K562 (cell line): ENCODE data around the gene SS18L1. TPM values are rescaled to one million over a fixed set of nuclear protein-coding genes. Genes with fewer than 3 reads are reported as not detected.

ENCODE experiments used
- ATAC-seq: fragments of 200-7000 bp; cut with Tn5 transposase; 3 replicates; pipeline ENCODE4 v1.9.1; 2020; ENCODE audit warnings: moderate library complexity
- BruUV-seq: library from RNA; stranded (reverse); fragments of 400-500 nt; replicated peaks from 2 replicates; lab custom pipeline; 2021; lab: Mats Ljungman, UMichigan
- CTCF ChIA-PET: fragments of 300-600 bp; formaldehyde crosslinking; extraction: SDS; loops from one replicate; lab custom pipeline; 2021; ENCODE audit warnings: low intra/inter-chr PET ratio; lab: Yijun Ruan, JAX
- POLR2A ChIA-PET: fragments of 300-600, 350-650 bp; sonication (Branson Sonifier 250); formaldehyde crosslinking; extraction: SDS; loops from one replicate; lab custom pipeline; 2021; ENCODE audit warnings: antibody characterized with exemption, inconsistent platforms; lab: Yijun Ruan, JAX
- DNase-seq, 4 experiments: peaks; one replicate each; pipeline versions ENCODE4 v3.0.0 to v3.0.0-alpha.2; 2011 to 2018; ENCODE audit warnings: low spot score in 3 of 4, mixed read lengths in 3 of 4; ENCODE audit errors: extremely low read depth in 1 of 4
- FAIRE-seq: peaks from 2 replicates; lab custom pipeline; 2011; peaks lifted over from hg19 to GRCh38; lab: Jason Lieb, UNC
- H2AFZ ChIP-seq: 2 replicates; pipeline ENCODE4 v1.6.0; 2011; ENCODE audit warnings: low read depth, low read length, control low read depth, inconsistent platforms
- H3K27ac ChIP-seq: fragments of 200-600 bp; 3 replicates; pipeline ENCODE4 v1.8.0; 2011; ENCODE audit warnings: low read depth, mild to moderate bottlenecking, control low read depth, inconsistent platforms, low read length, moderate library complexity, mixed read lengths; ENCODE audit errors: extremely low read depth
- H3K27me3 ChIP-seq, 2 experiments: fragments of 300-600 bp in 1 of 2; 2 replicates in 1 of 2; 3 replicates in 1 of 2; pipeline versions ENCODE4 v1.6.0 to v1.8.0; 2011; ENCODE audit warnings: inconsistent platforms in 2 of 2, low read length in 2 of 2, mild to moderate bottlenecking in 1 of 2, mixed read lengths in 1 of 2, moderate library complexity in 1 of 2; ENCODE audit not compliant: control insufficient read depth in 2 of 2, insufficient read depth in 2 of 2
- H3K36me3 ChIP-seq: fragments of 300-600 bp; 3 replicates; pipeline ENCODE4 v1.8.0; 2011; ENCODE audit warnings: mild to moderate bottlenecking, low read length, inconsistent platforms; ENCODE audit not compliant: control insufficient read depth, insufficient read depth
- H3K4me1 ChIP-seq, 2 experiments: fragments of 200-600 bp in 1 of 2; replicated peaks in 1 of 2; 2 replicates in 1 of 2; 3 replicates in 1 of 2; pipeline versions ENCODE4 v1.5.1 to v1.8.0; 2011; ENCODE audit warnings: inconsistent platforms in 2 of 2, low read length in 2 of 2, mild to moderate bottlenecking in 1 of 2, mixed read lengths in 1 of 2, moderate library complexity in 1 of 2; ENCODE audit not compliant: control insufficient read depth in 2 of 2, insufficient read depth in 2 of 2
- H3K4me2 ChIP-seq: 2 replicates; pipeline ENCODE4 v1.6.1; 2011; ENCODE audit warnings: low read length, control low read depth, inconsistent platforms, mixed read lengths; ENCODE audit not compliant: insufficient read depth
- H3K4me3 ChIP-seq: fragments of 200-600 bp; sonication (generic), shearing (Covaris generic); 2 replicates; pipeline ENCODE4 v1.5.1; 2016; ENCODE audit warnings: control low read depth, inconsistent platforms
- H3K79me2 ChIP-seq: fragments of 200-600 bp; 3 replicates; pipeline ENCODE4 v1.8.0; 2011; ENCODE audit warnings: low read length, inconsistent platforms; ENCODE audit not compliant: control insufficient read depth, insufficient read depth
- H3K9ac ChIP-seq, 2 experiments: 2 replicates each; pipeline versions ENCODE4 v1.6.0 to v1.6.1; 2011; ENCODE audit warnings: low read depth in 2 of 2, low read length in 2 of 2, control low read depth in 1 of 2, inconsistent platforms in 1 of 2, mild to moderate bottlenecking in 1 of 2, mixed read lengths in 1 of 2; ENCODE audit not compliant: insufficient read depth in 1 of 2
- H3K9me1 ChIP-seq: one replicate; pipeline ENCODE4 v1.6.0; 2011; ENCODE audit warnings: inconsistent platforms, mild to moderate bottlenecking, low read length, moderate library complexity; ENCODE audit not compliant: control insufficient read depth, insufficient read depth
- H3K9me3 ChIP-seq: replicated peaks from 2 replicates; pipeline ENCODE4 v1.5.1; 2011; ENCODE audit warnings: low read depth, low read length, inconsistent platforms; ENCODE audit not compliant: control insufficient read depth, insufficient read depth
- H4K20me1 ChIP-seq: replicated peaks from 2 replicates; pipeline ENCODE4 v1.6.1; 2011; ENCODE audit warnings: low read length, inconsistent platforms, mixed read lengths; ENCODE audit not compliant: control insufficient read depth, insufficient read depth
- BHLHE40 ChIP-seq: IDR thresholded peaks from 2 replicates; pipeline ENCODE4 v1.6.1; 2011; ENCODE audit warnings: low read length, improper control_type of control experiment
- ERF ChIP-seq: fragments of 450-650 bp; formaldehyde crosslinking; IDR thresholded peaks from 2 replicates; pipeline ENCODE4 v1.4.0; 2020; ENCODE audit warnings: mild to moderate bottlenecking, mixed read lengths
- MAZ ChIP-seq, 2 experiments: fragments of 450-650 bp in 1 of 2; sonication (generic) in 1 of 2; formaldehyde crosslinking; IDR thresholded peaks in 1 of 2; conservative IDR thresholded peaks in 1 of 2; 2 replicates each; pipeline versions ENCODE4 v1.4.0 to v1.5.0; 2020; ENCODE audit warnings: mild to moderate bottlenecking in 1 of 2, missing genetic modification reagents in 1 of 2
- NFE2 ChIP-seq: IDR thresholded peaks from 2 replicates; pipeline ENCODE4 v1.6.1; 2014; ENCODE audit warnings: antibody characterized with exemption, low read depth
- REST ChIP-seq, 2 experiments: fragments of 450-650 bp; formaldehyde crosslinking in 1 of 2; IDR thresholded peaks; 2 replicates each; pipeline versions ENCODE4 v1.4.0 to v1.6.1; 2014 to 2020; ENCODE audit warnings: mild to moderate bottlenecking in 2 of 2, borderline replicate concordance in 1 of 2, low read depth in 1 of 2
- ZNF639 ChIP-seq, 2 experiments: fragments of 200-800 bp in 1 of 2; sonication (Bioruptor generic) in 1 of 2; sonication (generic) in 1 of 2; formaldehyde crosslinking in 1 of 2; IDR thresholded peaks in 1 of 2; conservative IDR thresholded peaks in 1 of 2; 2 replicates each; pipeline versions ENCODE4 v1.5.0 to v1.6.1; 2016 to 2020; ENCODE audit warnings: missing compliant biosample characterization in 1 of 2, missing genetic modification characterization in 1 of 2, missing genetic modification reagents in 1 of 2
- ZNF696 ChIP-seq: fragments of 250-450 bp; sonication (Bioruptor Pico); conservative IDR thresholded peaks from 2 replicates; pipeline ENCODE4 v1.4.0; 2020; ENCODE audit warnings: mild to moderate bottlenecking, moderate library complexity
- WGBS: fragments of 100-300 bp; shearing (Covaris generic); methylation state at CpG from one replicate; pipeline ENCODE4 v1.1.6; 2016; ENCODE audit warnings: low coverage, mixed read lengths; ENCODE audit not compliant: insufficient coverage; ENCODE audit errors: missing lambda C conversion rate; 5-methylcytosine and 5-hydroxymethylcytosine counted together
- in situ Hi-C: fragments of 300-500 bp; cut with MboI; formaldehyde crosslinking; loops from 4 replicates; pipeline ENCODE4 v1.15.0; 2018; ENCODE audit warnings: inconsistent platforms, mixed read lengths
- intact Hi-C: fragments of 100-400 bp; cut with micrococcal nuclease; formaldehyde crosslinking; loops from 2 replicates; pipeline ENCODE4 v1.14.2; 2022
- polyA plus RNA-seq, 8 experiments: library from polyadenylated mRNA; depleted of rRNA in 4 of 8; stranded (reverse) in 5 of 8; unstranded in 3 of 8; fragments of >200 nt; fragmentation: Nextera tagmentation in 2 of 8; fragmentation: Illumina TruSeq in 1 of 8; extraction: Ambion mirVana in 2 of 8; extraction: Trizol in 1 of 8; gene quantifications; 2 replicates each; pipeline versions ENCODE4 v1.2.1 to v1.2.3, GENCODE V29; 2011 to 2014; ENCODE audit warnings: inconsistent platforms in 1 of 8, missing spikeins in 1 of 8
- total RNA-seq, 7 experiments: library from RNA; depleted of rRNA in 6 of 7; stranded (reverse); fragments of >200 nt in 6 of 7; fragmentation: Illumina TruSeq in 2 of 7; extraction: Trizol in 2 of 7; gene quantifications; 2 replicates each; pipeline versions ENCODE4 v1.2.1 to v1.2.3, GENCODE V29; 2011 to 2021; ENCODE audit warnings: low replicate concordance in 1 of 7

The SS18L1 gene
- total and polyA plus RNA-seq, 9 of the 15 experiments (the other 6 are each of a cell fraction or from before 2014, with no cell fraction given): 2.7 to 28.3 (median 15.1) TPM

- TF ChIP-seq ZNF639 (CRISPR knock-in tag; conservative IDR thresholded peaks at IDR 0.05 in 1 of 2, IDR thresholded peaks at IDR 0.05 in 1 of 2): no peak
Measured at GRCh38 chr20:62156254-62156556, 12.6 kb downstream of the SS18L1 start (continued).

- Histone ChIP-seq H3K4me2 (no peak overlapping the region), H3K9ac (peak overlapping the region in 1 of 2 experiments; percentile 73; a peak in 2 of 4 replicates), H2AFZ (no peak overlapping the region), H3K4me3 (no peak overlapping the region), H3K36me3 (peaks cover 93% of the 10 kb centered on the region; the same call in 2 of the 3 replicates), H3K9me3 (no peaks in the 10 kb centered on the region), H3K27ac (peak overlapping the region; percentile 24; the same call in 1 of the 3 replicates), H3K27me3 (no peaks in the 10 kb centered on the region), H3K4me1 (peaks cover 2 to 44% of the 10 kb centered on the region in 2 experiments; a peak in 3 of 5 replicates), H3K9me1 (peaks cover 5% of the 10 kb centered on the region), H3K79me2 (peaks cover 74% of the 10 kb centered on the region), H4K20me1 (peaks cover 18% of the 10 kb centered on the region)
- peak; percentile 75 to 84 (median 80) for DNase-seq
- no TSS peak for BruUV-seq
- 58% methylated on average over 20 of the region's 24 CpGs for WGBS
- intact Hi-C loops (loop anchor here (5.0 kb wide), 1 partner anchor 144 kb away; no protein-coding TSS in a partner anchor), in situ Hi-C loops (no loop called here)
- ChIA-PET POLR2A (interaction anchor here (0.6 to 0.7 kb wide), 2 partner anchors 18 to 90 kb away, joined by 3 read pairs; no protein-coding TSS in a partner anchor), CTCF (interaction anchor here (0.7 to 3.3 kb wide), 3 partner anchors 24 to 148 kb away, joined by 3 to 12 read pairs (median 3); no protein-coding TSS in a partner anchor)
- FAIRE-seq: peak; percentile 59
- peak; percentile 99 for ATAC-seq
- TF ChIP-seq MAZ (CRISPR knock-in tag; conservative IDR thresholded peaks at IDR 0.05 in 1 of 2, IDR thresholded peaks at IDR 0.05 in 1 of 2) (peak in 1 of 2 experiments; percentile 42; a peak in 1 of 4 replicates), NFE2 (no peak), REST (IDR thresholded peaks at IDR 0.05; ENCODE audit: borderline replicate concordance) (peak; percentile 49; the same call in 1 of the 2 replicates), REST (CRISPR knock-in tag; IDR thresholded peaks at IDR 0.05; ENCODE audit: low read depth) (no peak), ZNF696 (no peak), ERF (CRISPR knock-in tag) (no peak), BHLHE40 (no peak)
Measured at GRCh38 chr20:62156592-62157386, 13.2 kb downstream of the SS18L1 start.
